Measurements from ENCODE around the gene OR8I2.
"Not testable (repeated sequence)": the region's sequence is repeated elsewhere in the genome, so short reads cannot be mapped to it uniquely, and the experiment has no call there.

OR8I2 gene

DNA sequence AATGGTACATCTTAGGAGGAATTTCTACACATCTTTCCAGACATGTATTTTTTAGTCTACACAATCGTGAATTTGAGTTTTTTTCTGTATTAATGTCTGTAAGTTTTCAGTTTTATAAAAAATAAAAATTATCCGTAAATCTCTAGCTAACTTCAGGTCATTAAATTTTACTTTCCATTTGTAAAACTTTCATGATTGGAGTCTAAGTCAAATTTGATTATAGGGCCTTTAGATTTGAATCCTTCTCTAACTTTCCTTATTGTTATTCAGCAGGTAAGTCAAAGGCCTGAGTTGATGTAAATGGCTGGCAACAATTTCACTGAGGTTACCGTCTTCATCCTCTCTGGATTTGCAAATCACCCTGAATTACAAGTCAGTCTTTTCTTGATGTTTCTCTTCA, at the start of gene OR8I2:
TSS of gene OR8I2 (plus strand) at position 301 of the 400 bp plus-strand sequence. CDS start at position 301, 0 bp downstream.
- no peak for DNase-seq

DNA sequence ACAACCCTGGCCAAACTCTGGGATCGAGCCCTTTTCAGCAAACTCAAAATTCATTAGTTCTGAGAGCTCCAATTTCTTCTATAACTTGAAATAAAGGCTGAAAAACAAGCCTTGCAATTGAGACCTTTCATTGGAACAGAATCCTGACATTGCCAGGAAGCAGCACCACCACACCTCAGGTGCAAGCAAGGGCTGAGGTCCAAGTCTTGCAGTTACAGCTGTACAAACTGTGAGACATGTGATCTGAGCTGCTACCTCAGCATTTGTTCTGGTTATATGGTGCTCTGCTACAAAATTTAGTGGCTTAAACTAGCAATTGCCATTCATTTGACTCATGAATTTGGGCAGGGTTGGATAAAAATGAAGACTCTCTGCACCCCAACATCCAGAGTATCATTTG, 47.6 kb upstream of the OR8I2 start:
- no peak for DNase-seq

DNA sequence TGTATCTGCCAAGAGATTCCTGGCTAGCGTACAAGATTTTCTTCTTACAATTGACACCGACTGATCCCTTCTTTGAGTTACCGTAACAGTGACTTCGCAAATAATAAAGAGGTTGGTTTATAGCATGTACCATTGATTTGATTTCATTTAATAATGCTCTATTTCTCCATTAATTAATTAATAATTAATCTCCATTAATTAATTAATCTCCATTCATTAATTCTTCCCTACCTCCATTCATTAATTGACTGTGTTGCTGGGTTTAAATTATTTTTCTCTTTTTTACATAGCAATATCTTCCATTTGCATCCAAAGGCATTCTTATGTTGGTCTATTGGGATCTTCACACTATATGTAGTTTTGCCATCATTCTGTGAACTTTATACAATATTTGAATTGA, 44.6 kb upstream of the OR8I2 start:
- no peak for DNase-seq

DNA sequence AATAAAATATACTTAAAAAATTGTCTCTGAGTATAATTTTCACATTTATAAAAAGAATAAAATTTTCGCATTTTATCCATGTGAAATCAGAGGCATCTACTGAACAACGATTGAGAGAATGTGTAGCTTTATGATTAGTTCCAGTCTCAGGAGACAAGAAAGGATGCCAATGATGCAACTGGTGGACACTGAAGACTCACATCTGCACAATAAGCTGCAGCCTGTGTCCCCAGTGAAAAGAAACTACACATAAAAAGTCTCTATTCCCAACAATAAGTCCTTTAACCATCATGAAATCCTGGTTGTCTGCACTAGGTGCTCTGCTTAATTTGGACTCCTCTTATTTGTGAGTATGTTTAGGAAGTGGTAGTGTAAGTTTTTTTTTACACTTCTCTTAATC, 43.6 kb upstream of the OR8I2 start:
- DNase-seq = no peak

DNA sequence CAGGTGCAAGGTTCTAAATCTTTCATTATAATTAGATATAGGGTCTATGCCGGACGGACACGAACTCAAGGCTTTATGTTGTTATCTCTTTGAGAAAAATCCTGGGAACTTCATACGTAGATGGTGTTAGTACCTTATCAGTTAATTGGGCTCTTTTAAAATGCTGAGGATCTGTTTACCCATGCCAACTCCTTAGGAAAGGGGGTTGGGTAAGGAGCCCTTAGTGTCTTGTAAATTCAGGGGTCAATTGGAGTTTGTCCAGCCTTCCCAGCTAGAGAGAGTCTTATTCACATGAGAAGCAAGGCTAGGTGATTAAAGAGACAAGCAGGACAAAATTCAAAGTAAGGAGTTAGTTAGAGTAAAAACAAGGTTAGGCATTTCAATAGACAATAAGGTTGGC, 36.7 kb upstream of the OR8I2 start:
- not testable (repeated sequence) for DNase-seq

DNA sequence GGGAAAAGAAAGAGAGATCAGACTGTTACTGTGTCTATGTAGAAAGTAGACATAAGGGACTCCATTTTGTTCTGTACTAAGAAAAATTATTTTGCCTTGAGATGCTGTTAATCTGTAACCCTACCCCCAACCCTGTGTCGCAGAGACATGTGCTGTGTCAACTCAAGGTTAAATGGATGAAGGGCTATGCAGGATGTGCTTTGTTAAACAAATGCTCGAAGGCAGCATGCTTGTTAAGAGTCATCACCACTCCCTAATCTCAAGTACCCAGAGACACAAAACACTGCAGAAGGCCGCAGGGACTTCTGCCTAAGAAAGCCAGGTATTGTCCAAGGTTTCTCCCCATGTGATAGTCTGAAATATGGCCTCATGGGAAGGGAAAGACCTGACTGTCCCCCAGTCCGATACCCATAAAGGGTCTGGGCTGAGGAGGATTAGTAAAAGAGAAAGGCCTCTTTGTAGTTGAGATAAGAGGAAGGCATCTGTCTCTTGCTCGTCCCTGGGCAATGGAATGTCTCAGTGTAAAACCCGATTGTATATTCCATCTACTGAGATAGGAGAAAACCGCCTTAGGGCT, 35.4 kb upstream of the OR8I2 start:
- DNase-seq = not testable (repeated sequence)

DNA sequence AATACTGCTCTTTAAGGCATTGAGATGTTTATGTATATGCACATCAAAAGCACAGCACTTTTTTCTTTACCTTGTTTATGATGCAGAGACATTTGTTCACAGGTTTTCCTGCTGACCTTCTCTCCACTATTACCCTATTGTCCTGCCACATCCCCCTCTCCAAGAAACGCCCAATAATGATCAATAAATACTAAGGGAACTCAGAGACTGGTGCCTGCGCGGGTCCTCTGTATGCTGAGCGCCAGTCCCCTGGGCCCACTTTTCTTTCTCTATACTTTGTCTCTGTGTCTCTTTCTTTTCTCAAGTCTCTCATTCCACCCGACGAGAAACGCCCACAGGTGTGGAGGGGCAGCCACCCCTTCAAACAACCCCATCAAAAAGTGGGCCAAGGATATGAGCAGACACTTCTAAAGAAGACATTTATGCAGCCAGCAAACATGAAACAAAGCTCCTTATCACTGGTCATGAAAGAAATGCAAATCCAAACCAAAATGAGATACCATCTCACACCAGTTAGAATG, 34.8 kb upstream of the OR8I2 start:
- not testable (repeated sequence) for DNase-seq

DNA sequence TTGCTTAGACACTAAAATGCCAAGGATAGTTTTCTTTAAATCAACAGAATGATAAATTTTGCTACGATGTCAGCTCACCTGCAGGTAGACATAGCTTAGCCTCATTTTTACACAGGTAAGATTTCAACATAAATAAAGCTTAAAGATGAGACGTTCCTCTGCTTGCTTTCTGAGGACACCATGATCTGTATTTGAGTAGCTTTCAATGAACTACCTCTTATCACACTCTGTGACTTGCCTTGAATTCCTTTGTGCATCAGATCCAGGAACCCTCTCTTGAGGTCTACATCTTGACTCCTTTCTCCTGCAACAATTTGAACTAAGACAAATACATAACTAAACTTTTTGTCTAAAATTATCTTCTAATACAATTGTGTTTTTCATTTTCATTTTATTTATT, 26.1 kb upstream of the OR8I2 start:
- no peak for DNase-seq

DNA sequence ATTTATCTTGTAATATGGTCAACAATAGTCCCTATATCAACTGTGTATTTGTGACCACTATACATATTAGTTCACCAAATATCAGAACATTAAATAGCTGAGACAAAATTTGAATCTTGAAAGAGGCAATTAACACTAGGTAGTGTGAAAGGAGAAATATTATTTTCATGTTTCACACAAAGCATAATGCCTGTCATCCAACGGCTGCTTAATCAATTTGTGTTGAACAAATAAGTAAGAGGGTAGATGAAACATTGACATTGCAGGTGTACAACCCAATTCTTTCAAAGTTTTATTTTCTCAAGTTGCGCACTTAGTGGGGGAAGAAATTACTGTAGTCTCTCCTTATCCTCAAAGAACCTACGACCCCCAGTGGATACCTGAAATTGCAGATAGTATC, 3.4 kb upstream of the OR8I2 start:
- no peak for DNase-seq

DNA sequence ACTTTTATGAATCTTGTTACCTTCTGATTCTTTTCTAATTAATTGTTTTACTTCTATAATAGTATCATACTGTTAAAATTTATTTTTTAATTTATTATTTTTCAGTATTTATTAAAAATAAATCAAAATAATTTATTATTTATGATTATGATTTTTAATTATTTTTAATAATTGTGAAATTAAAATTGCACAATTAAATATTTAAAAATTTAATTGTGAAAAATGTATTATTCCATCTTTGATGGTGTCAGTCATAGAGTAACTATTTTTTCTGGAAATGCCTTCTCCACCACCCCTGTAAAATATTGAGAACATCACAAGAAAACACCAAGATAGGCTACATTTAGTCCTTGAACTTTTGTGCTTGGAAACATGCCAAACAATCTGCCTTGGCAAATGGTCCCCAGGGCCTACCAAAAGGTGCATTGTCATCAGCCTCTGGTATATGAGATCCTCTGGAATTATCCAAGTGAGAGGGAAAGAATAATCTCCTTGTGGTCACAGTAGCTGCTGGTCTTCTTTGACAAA, 10.2 kb downstream of the OR8I2 start, which contains the start of gene OR8H2:
TSS of gene OR8H2 (plus strand) at position 478 of the 528 bp plus-strand sequence. CDS start 1,356 bp downstream, outside the sequence.
- DNase-seq = no peak

DNA sequence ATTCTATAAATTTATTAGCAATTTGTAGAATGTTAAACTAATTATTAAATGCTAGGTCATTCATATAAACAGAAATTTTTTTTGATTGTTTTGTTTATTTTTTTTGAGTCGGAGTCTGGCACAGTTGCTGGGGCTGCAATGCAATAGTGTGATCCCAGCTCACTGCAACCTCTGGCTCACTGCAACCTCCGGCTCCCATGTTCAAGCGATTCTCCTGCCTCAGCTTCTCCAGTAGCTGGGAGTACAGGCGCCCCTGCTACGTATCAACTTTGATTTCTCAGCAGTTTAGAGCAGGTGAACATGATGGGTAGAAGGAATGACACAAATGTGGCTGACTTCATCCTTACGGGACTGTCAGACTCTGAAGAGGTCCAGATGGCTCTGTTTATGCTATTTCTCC, 29.0 kb downstream of the OR8I2 start, which contains the start of gene OR8H3:
TSS of gene OR8H3 (plus strand) at position 301 of the 400 bp plus-strand sequence. CDS start at position 301, 0 bp downstream.
- DNase-seq = no peak

DNA sequence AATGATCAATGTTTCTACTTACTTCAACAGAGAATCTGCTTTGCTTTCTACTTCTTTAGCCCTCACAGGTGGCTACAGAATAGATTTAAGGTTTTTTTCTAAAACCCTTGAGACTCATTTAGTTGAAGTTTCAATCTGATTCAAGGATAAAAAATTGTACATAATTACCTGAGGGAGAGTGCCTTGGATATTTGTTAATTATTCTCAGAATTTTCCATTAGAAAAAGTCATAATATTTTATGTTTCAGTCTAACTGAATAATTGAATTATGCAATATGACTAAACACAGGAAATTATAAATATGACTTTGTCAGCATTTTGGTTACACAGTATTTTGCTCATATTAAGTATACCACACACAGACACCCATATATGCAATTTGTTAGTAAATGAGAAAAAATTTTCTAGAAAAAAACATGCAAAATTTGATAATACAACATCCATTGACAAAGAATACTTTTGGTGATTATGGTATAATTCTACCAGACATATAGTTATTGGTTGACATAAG, 47.1 kb downstream of the OR8I2 start, which contains the start of gene OR8J3:
TSS of gene OR8J3 (minus strand) at position 51 of the 511 bp plus-strand sequence. CDS start 2,483 bp downstream, outside the sequence.
- DNase-seq = no peak

DNA sequence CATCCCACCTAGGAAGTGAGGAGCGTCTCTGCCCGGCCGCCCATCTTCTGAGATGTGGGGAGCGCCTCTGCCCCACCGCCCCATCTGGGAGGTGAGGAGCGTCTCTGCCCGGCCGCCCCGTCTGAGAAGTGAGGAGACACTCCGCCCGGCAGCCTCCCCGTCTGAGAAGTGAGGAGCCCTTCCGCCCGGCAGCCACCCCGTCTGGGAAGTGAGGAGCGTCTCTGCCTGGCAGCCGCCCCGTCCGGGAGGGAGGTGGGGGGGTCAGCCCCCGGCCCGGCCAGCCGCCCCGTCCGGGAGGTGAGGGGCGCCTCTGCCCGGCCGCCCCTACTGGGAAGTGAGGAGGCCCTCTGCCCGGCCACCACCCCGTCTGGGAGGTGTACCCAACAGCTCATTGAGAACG, 50.6 kb downstream of the OR8I2 start:
- not testable (repeated sequence) for DNase-seq
